AG09309 (cell line): ENCODE measurements around the gene PPP3CA.
"Not testable (repeated sequence)": the region's sequence is repeated elsewhere in the genome, so short reads cannot be mapped to it uniquely, and the experiment has no call there.

Source experiments
- DNase-seq: peaks from one replicate; pipeline ENCODE4 v3.0.0-alpha.2; 2010; ENCODE audit warnings: low read depth
- H3K4me3 ChIP-seq: 2 replicates; pipeline ENCODE4 v1.5.1; 2011; ENCODE audit warnings: mild to moderate bottlenecking, low read depth, low read length, moderate library complexity; ENCODE audit not compliant: control insufficient read depth
- TF ChIP-seq, protein P1 (sequence below): IDR thresholded peaks from 2 replicates; pipeline ENCODE4 v1.5.1; 2011; ENCODE audit warnings: mild to moderate bottlenecking, low read depth, low read length, inconsistent platforms; ENCODE audit not compliant: insufficient read depth, control insufficient read depth; ENCODE audit errors: missing control alignments

Gene PPP3CA

DNA sequence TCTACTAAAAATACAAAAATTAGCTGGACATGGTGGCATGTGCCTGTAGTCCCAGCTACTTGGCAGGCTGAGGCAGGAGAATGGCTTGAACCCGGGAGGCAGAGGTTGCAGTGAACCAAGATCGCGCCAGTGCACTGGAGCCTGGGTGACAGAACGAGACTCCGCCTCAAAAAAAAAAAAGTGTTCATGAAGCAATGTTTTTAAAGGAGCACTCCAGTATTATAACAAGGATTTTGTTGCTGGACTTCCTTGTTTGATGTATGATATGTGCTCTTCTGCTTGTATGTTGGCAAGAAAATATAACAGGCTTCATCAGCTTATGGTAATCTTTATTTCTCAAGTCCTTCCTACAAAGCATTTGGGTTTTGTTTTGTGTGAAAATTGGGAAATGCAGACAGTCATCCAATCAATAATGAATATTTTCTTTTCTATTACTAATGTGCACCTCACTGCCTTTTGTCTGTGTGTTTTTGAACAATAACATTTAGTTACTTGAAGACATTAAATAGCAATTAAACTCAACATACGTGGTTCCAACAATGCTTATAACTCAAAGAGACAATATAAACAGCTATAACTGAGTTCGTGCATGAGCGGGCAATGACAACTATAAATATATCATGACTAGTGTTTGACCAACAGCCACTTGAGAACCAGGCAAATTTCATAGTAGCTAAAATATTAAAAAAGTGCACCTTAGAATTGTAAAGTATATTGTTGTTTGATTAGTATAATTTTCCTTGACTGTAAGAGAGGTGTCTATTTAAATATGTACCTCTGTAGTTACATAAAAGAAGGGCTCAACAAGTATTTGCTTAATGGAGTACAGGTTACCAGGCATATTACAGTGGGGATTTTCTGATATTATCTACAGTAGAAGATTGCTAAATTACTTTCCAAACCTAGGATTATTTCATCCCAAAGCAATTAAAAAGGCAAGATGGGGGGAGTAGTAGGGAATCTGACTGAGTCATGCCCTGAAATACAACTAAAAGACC, 210.7 kb downstream of the PPP3CA start:
- no peak overlapping the region for H3K4me3 ChIP-seq
- TF ChIP-seq, protein P1, sequence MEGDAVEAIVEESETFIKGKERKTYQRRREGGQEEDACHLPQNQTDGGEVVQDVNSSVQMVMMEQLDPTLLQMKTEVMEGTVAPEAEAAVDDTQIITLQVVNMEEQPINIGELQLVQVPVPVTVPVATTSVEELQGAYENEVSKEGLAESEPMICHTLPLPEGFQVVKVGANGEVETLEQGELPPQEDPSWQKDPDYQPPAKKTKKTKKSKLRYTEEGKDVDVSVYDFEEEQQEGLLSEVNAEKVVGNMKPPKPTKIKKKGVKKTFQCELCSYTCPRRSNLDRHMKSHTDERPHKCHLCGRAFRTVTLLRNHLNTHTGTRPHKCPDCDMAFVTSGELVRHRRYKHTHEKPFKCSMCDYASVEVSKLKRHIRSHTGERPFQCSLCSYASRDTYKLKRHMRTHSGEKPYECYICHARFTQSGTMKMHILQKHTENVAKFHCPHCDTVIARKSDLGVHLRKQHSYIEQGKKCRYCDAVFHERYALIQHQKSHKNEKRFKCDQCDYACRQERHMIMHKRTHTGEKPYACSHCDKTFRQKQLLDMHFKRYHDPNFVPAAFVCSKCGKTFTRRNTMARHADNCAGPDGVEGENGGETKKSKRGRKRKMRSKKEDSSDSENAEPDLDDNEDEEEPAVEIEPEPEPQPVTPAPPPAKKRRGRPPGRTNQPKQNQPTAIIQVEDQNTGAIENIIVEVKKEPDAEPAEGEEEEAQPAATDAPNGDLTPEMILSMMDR = no peak
- no peak for DNase-seq

DNA sequence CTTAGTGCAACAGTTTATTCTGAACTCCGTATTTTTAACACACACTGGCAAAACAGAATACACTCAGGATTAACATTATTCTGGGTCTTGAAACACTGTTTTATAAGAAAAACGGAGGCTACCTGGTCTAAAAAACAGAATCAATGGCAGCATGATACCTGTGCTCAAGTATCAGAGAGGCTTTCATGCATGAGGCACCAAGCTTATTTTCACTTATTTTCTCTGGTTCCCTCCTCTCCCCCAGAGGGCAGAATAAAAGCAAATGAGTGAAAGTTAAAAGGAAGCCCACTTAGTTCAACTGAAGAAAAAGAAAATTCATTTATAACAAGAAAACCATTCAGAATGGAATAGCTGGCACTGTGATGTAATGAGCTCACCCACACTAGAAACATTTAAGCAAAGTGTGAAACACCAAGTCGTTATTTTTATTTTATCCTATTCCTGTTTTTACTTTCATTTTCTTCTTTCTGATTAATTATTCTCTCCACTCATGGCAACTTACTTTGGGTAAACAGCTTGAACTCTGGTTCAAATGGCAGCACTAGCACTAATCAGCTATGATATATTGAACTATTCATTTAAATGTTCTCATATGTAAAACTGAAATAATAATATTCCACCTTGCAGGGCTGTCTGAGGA, 211.8 kb downstream of the PPP3CA start:
- TF ChIP-seq, protein P1 = no peak

DNA sequence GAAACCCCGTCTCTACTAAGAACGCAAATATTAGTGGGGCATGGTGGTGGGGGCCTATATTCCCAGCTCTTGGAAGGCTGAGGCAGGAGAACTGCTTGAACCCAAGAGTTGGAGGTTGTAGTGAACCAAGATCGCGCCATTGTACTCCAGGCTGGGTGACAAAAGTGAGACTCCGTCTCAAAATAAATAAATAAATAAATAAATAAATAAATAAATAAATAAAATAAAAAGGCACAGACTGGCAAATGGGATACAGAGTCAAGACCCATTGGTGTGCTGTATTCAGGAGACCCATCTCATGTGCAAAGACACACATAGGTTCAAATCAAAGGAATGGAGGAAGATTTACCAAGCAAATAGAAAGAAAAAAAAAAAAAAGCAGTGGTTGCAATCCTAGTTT, 216.3 kb downstream of the PPP3CA start:
- not testable (repeated sequence) for H3K4me3 ChIP-seq, DNase-seq

More for the DNA sequence above, 211.8 kb downstream of the PPP3CA start:
- H3K4me3 ChIP-seq = no peak overlapping the region
- no peak for DNase-seq

DNA sequence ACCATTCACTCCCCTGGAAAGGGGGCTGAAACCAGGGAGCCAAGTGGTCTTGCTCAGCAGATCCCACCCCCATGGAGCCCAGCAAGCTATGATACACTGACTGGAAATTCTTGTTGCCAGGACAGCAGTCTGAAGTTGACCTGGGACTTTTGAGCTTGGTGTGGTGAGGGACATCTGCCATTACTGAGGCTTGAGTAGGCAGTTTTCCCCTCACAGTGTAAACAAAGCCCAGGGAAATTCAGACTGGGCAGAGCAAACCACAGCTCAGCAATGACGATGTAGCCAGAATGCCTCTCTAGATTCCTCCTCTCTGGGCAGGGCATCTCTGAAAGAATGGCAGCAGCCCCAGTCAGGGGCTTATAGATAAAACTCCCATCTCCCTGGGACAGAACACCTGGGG, 218.4 kb downstream of the PPP3CA start:
- H3K4me3 ChIP-seq, DNase-seq: not testable (repeated sequence)

DNA sequence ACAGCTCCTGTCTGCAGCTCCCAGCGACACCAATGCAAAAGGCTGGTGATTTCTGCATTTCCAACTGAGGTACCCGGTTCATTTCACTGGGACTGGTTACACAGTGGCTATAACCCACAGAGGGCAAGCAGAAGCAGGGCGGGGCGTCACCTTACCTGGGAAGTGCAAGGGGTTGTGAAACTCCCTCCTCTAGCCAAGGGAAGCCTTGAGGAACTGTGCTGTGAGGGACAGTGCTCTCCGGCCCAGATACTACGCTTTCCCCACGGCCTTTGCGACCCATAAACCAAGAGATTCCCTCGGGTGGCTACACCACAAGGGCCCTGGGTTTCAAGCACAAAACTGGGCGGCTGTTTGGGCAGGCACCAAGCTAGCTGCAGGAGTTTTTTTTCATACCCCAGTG, 218.9 kb downstream of the PPP3CA start:
- TF ChIP-seq, protein P1 = no peak
- DNase-seq = no peak
- H3K4me3 ChIP-seq = no peak overlapping the region

DNA sequence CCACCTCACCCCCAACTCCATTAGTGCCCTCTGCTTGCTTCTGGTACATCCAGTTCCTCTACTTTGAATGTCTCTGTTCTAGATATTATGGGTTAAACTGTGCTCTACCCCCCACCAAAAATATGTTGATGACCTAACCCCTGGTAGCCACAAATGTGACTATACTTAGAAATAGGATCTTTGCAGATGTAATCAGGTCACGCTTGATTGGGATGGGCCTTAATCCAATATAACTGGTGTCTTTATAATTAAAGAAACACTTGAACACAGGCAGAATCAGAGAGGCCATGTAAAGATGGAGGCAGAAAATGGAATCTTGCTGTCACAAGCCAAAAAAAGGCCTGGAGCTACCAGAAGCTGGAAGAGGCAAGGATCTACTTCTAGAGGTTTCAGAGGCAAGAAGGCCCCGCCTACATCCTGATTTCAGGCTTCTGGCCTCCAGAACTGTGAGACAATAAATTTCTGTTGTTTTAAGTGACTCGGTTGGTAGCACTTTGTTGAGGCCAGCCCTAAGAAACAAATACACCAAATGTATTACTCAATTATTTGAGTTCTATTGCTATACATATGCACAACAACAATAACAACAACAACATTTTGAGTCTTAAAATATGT, 220.0 kb downstream of the PPP3CA start:
- H3K4me3 ChIP-seq = no peak overlapping the region
- DNase-seq = no peak
- TF ChIP-seq, protein P1 = no peak

DNA sequence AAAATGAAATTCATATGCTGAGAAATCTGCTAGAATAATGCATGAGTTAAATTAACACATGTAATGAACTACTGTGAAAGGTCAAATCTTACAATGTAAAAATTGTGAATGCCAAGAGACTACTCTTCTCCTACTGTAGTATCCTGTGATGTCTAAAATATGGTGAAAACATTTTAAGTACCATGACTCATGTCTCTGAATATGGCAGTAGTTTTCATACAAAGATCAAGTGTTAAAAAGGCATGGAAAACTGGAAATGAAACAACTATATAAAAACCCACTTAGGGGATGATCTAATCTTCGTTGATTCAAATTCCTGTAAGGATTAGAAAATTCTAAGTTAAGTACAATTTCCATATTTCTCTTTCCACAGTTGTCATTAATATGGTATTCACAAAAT, 221.3 kb downstream of the PPP3CA start:
- no peak overlapping the region for H3K4me3 ChIP-seq
- TF ChIP-seq, protein P1 = no peak
- DNase-seq = peak; percentile 13
